Breast epithelium (tissue), 3 donors: Measurements from ENCODE around the gene BIRC6.

ENCODE experiments used
- CTCF ChIP-seq, 3 donors: fragments of 450-650 bp; IDR thresholded peaks; one replicate each; pipeline ENCODE4 v1.5.1; 2016 to 2017; ENCODE audit warnings: antibody characterized with exemption in 3 of 3, mild to moderate bottlenecking in 3 of 3, moderate library complexity in 3 of 3
- POLR2A ChIP-seq: fragments of 450-650 bp; IDR thresholded peaks from one replicate; pipeline ENCODE4 v1.6.1; 2016; ENCODE audit warnings: antibody characterized with exemption, mild to moderate bottlenecking, moderate library complexity

- TF ChIP-seq CTCF (IDR thresholded peaks at IDR 0.05) = no peak
- TF ChIP-seq POLR2A = no peak
Observed at GRCh38 chr2:32482471-32482870, 125.6 kb downstream of the BIRC6 start.
